Measurements from ENCODE around the gene KCTD20.

DNA sequence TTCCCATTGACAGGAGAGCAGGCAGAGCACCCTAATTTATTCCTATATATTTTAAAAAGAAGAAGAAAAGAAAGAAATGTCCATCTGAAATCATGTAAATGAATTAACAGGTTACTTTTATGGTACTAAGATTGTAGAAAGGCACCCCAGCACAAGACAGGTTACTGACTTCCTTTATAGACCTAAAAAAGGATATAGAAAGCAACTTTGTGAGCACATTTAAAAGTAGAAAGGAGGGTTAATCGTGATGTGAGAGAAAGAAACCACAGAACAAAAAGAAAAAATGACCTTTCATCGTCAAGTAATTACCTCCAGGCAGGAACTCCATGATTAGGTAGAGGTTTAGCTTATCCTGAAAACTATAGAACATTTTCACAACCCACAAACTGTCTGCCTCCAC, 74.6 kb downstream of the KCTD20 start:
- TF ChIP-seq, protein P1, sequence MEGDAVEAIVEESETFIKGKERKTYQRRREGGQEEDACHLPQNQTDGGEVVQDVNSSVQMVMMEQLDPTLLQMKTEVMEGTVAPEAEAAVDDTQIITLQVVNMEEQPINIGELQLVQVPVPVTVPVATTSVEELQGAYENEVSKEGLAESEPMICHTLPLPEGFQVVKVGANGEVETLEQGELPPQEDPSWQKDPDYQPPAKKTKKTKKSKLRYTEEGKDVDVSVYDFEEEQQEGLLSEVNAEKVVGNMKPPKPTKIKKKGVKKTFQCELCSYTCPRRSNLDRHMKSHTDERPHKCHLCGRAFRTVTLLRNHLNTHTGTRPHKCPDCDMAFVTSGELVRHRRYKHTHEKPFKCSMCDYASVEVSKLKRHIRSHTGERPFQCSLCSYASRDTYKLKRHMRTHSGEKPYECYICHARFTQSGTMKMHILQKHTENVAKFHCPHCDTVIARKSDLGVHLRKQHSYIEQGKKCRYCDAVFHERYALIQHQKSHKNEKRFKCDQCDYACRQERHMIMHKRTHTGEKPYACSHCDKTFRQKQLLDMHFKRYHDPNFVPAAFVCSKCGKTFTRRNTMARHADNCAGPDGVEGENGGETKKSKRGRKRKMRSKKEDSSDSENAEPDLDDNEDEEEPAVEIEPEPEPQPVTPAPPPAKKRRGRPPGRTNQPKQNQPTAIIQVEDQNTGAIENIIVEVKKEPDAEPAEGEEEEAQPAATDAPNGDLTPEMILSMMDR (conservative IDR thresholded peaks at IDR 0.05; ENCODE audit: low read length): no peak
- TF ChIP-seq EZH2phosphoT487 (IDR thresholded peaks at IDR 0.05; ENCODE audit: borderline replicate concordance): no peak
